ENCODE measurements around the gene DZANK1.

- TF ChIP-seq CTCF (IDR thresholded peaks at IDR 0.05) (no peak), POLR2A (IDR thresholded peaks at IDR 0.05) (no peak)
Observed at GRCh38 chr20:18364768-18365167, 102.1 kb downstream of the DZANK1 start.
